GM12878 (cell line): ENCODE data around the gene PARD6B. TPM values are rescaled to one million over a fixed set of nuclear protein-coding genes. Genes with fewer than 3 reads are reported as not detected.
A peak's percentile ranks its signal among the peaks of the same experiment; 100 is the strongest.

Experiments used
- ATAC-seq: fragments of 200-7000 bp; cut with Tn5 transposase; 3 replicates; pipeline ENCODE4 v1.9.1; 2020; ENCODE audit warnings: mild to moderate bottlenecking, moderate library complexity
- BruUV-seq: library from RNA; stranded (reverse); fragments of 400-500 nt; replicated peaks from 2 replicates; lab custom pipeline; 2021; lab: Mats Ljungman, UMichigan
- CTCF ChIA-PET: fragments of 300-600 bp; sonication (Branson Sonifier 250); formaldehyde crosslinking; extraction: SDS; loops from one replicate; lab custom pipeline; 2021; ENCODE audit warnings: inconsistent platforms; lab: Yijun Ruan, JAX
- POLR2A ChIA-PET: fragments of 350-600 bp; formaldehyde crosslinking; extraction: SDS; loops from one replicate; lab custom pipeline; 2021; ENCODE audit warnings: inconsistent platforms; lab: Charles Lee
- RAD21 ChIA-PET: fragments of 300-600 bp; sonication (Branson Sonifier 250); formaldehyde crosslinking; loops from one replicate; lab custom pipeline; 2023; ENCODE audit warnings: antibody characterized with exemption; ENCODE audit not compliant: unreplicated experiment; lab: Charles Lee
- SMC1A ChIA-PET: fragments of 300-600 bp; sonication (Branson Sonifier 250); formaldehyde crosslinking; loops from one replicate; lab custom pipeline; 2023; ENCODE audit not compliant: unreplicated experiment, uncharacterized antibody; lab: Charles Lee
- DNase-seq: peaks from one replicate; pipeline ENCODE4 v3.0.0-alpha.2; 2011; ENCODE audit warnings: low read depth, low spot score
- FAIRE-seq: peaks from 3 replicates; lab custom pipeline; 2011; peaks lifted over from hg19 to GRCh38; lab: Jason Lieb, UNC
- H2AFZ ChIP-seq: 2 replicates; pipeline ENCODE4 v1.6.0; 2011; ENCODE audit warnings: low read depth, low read length, control low read depth; ENCODE audit not compliant: control insufficient read depth
- H3K27ac ChIP-seq: 2 replicates; pipeline ENCODE4 v1.5.1; 2011; ENCODE audit warnings: control low read depth; ENCODE audit not compliant: control insufficient read depth, insufficient read depth
- H3K27me3 ChIP-seq, 2 experiments: replicated peaks in 1 of 2; 2 replicates each; pipeline versions ENCODE4 v1.6.0 to v1.6.1; 2011; ENCODE audit warnings: low read length in 1 of 2; ENCODE audit not compliant: control insufficient read depth in 2 of 2, insufficient read depth in 2 of 2
- H3K36me3 ChIP-seq, 2 experiments: 2 replicates each; pipeline ENCODE4 v1.5.1; 2011; ENCODE audit warnings: low read length in 1 of 2; ENCODE audit not compliant: control insufficient read depth in 2 of 2, insufficient read depth in 2 of 2
- H3K4me1 ChIP-seq: 2 replicates; pipeline ENCODE4 v1.6.1; 2011; ENCODE audit warnings: mild to moderate bottlenecking, low read length, moderate library complexity, mixed read lengths; ENCODE audit not compliant: control insufficient read depth, insufficient read depth
- H3K4me2 ChIP-seq: 2 replicates; pipeline ENCODE4 v1.6.0; 2011; ENCODE audit warnings: control low read depth; ENCODE audit not compliant: control insufficient read depth, insufficient read depth
- H3K4me3 ChIP-seq: fragments of 200-600 bp; sonication (generic); 2 replicates; pipeline ENCODE4 v1.5.1; 2016
- H3K79me2 ChIP-seq: 2 replicates; pipeline ENCODE4 v1.6.0; 2011; ENCODE audit warnings: low read length; ENCODE audit not compliant: control insufficient read depth, insufficient read depth
- H3K9ac ChIP-seq: 2 replicates; pipeline ENCODE4 v1.8.0; 2011; ENCODE audit warnings: low read length, control low read depth, mixed read lengths; ENCODE audit not compliant: control insufficient read depth, insufficient read depth
- H3K9me3 ChIP-seq: replicated peaks from 3 replicates; pipeline ENCODE4 v1.5.1; 2011; ENCODE audit warnings: mild to moderate bottlenecking, low read length; ENCODE audit not compliant: control insufficient read depth, insufficient read depth
- H4K20me1 ChIP-seq: 2 replicates; pipeline ENCODE4 v1.6.0; 2011; ENCODE audit not compliant: control insufficient read depth, insufficient read depth
- BCL3 ChIP-seq: IDR thresholded peaks from 2 replicates; pipeline ENCODE4 v1.6.1; 2011; ENCODE audit warnings: borderline replicate concordance, low read depth, mild to moderate bottlenecking, moderate library complexity, low read length; ENCODE audit not compliant: insufficient read depth, poor library complexity, severe bottlenecking
- BCLAF1 ChIP-seq: fragments of 450-650 bp; IDR thresholded peaks from 2 replicates; pipeline ENCODE4 v1.6.1; 2017; ENCODE audit warnings: antibody characterized with exemption, mild to moderate bottlenecking, moderate library complexity
- BMI1 ChIP-seq: fragments of 450-650 bp; IDR thresholded peaks from 2 replicates; pipeline ENCODE4 v1.6.1; 2016; ENCODE audit warnings: mild to moderate bottlenecking, moderate library complexity, borderline replicate concordance
- CHD2 ChIP-seq: IDR thresholded peaks from 2 replicates; pipeline ENCODE4 v1.6.1; 2011; ENCODE audit warnings: low read depth, low read length, improper control_type of control experiment, borderline replicate concordance
- E4F1 ChIP-seq: fragments of 450-650 bp; IDR thresholded peaks from 2 replicates; pipeline ENCODE4 v1.6.1; 2018; ENCODE audit warnings: borderline replicate concordance, mild to moderate bottlenecking; ENCODE audit not compliant: partially characterized antibody
- EZH2 ChIP-seq: IDR thresholded peaks from 2 replicates; pipeline ENCODE4 v1.6.1; 2012; ENCODE audit warnings: low read depth, mild to moderate bottlenecking, control low read depth, inconsistent platforms, low read length, borderline replicate concordance; ENCODE audit not compliant: control insufficient read depth
- POU2F2 ChIP-seq: IDR thresholded peaks from 3 replicates; pipeline ENCODE4 v1.6.1; 2011; ENCODE audit warnings: low read depth, mild to moderate bottlenecking, low read length, borderline replicate concordance
- RUNX3 ChIP-seq: IDR thresholded peaks from 2 replicates; pipeline ENCODE4 v1.6.1; 2012; ENCODE audit warnings: low read length, inconsistent platforms
- SKIL ChIP-seq: fragments of 450-650 bp; IDR thresholded peaks from 2 replicates; pipeline ENCODE4 v1.6.1; 2017; ENCODE audit warnings: mild to moderate bottlenecking, low read depth, inconsistent platforms; ENCODE audit not compliant: poor library complexity, severe bottlenecking
- WGBS: methylation state at CpG from one replicate; pipeline ENCODE4 v1.1.6; 2016; ENCODE audit warnings: low lambda C conversion rate; ENCODE audit not compliant: insufficient replicate concordance, insufficient coverage; ENCODE audit errors: missing lambda C conversion rate; 5-methylcytosine and 5-hydroxymethylcytosine counted together
- in situ Hi-C: fragments of 300-500 bp; cut with MboI; formaldehyde crosslinking; loops from 9 replicates; pipeline ENCODE4 v1.14.3; 2018; ENCODE audit warnings: mixed read lengths
- intact Hi-C: fragments of 100-400 bp; cut with micrococcal nuclease; formaldehyde crosslinking; loops from one replicate; pipeline ENCODE4 v1.14.2; 2022; ENCODE audit not compliant: unreplicated experiment
- polyA plus RNA-seq, 11 experiments: library from polyadenylated mRNA; depleted of rRNA in 4 of 11; unstranded in 6 of 11; stranded (reverse) in 5 of 11; fragments of >200 nt; fragmentation: Nextera tagmentation in 4 of 11; fragmentation: Illumina TruSeq in 1 of 11; extraction: Ambion mirVana in 4 of 11; extraction: Trizol in 1 of 11; gene quantifications; 1 replicate in 1 of 11; 2 replicates in 10 of 11; pipeline versions ENCODE4 v1.2.1 to v1.2.3, GENCODE V29; 2011 to 2016; ENCODE audit warnings: inconsistent platforms in 2 of 11, missing spikeins in 2 of 11, low read depth in 1 of 11
- total RNA-seq, 4 experiments: library from RNA; depleted of rRNA in 3 of 4; stranded (reverse); fragments of >200 nt in 3 of 4; fragmentation: Illumina TruSeq in 1 of 4; extraction: Trizol in 1 of 4; gene quantifications; 2 replicates each; pipeline versions ENCODE4 v1.2.1 to v1.2.3, GENCODE V29; 2013 to 2021

The PARD6B gene
- total and polyA plus RNA-seq, 10 of the 15 experiments (the other 5 are each of a cell fraction or from before 2014, with no cell fraction given): 0.57 to 4.7 (median 2.0) TPM

- H3K79me2 ChIP-seq: peaks cover 61% of the 10 kb centered on the region
- peaks cover 27% of the 10 kb centered on the region for H3K4me1 ChIP-seq
- SMC1A ChIA-PET: interaction anchor here (3.9 to 8.7 kb wide), 2 partner anchors 19 to 132 kb away, joined by 23 to 119 read pairs; no protein-coding TSS in a partner anchor
Measured at GRCh38 chr20:50797142-50797541, 65.8 kb downstream of the PARD6B start.

More at GRCh38 chr20:50797142-50797541, 65.8 kb downstream of the PARD6B start:
- RAD21 ChIA-PET: interaction anchor here (2.6 to 7.7 kb wide), 3 partner anchors 17 to 132 kb away, joined by 6 to 141 read pairs (median 125); partner anchors contain the start of gene ADNP
- peak overlapping the region; percentile 77 for H3K4me2 ChIP-seq
- H3K36me3 ChIP-seq: 0 out of 4 replicates have a peak, but pooled peaks cover under 1 to 2% of the 10 kb centered on the region in 2 experiments
- H3K4me3 ChIP-seq: peak overlapping the region; percentile 45; the same call in 1 of the 2 replicates
- FAIRE-seq (no peak), ATAC-seq (no peak), DNase-seq (no peak)
- H3K9me3 ChIP-seq: no peaks in the 10 kb centered on the region
- no peak overlapping the region for H2AFZ ChIP-seq
- H3K27ac ChIP-seq: peak overlapping the region; percentile 21; the same call in 1 of the 2 replicates
- intact Hi-C loops (no loop called here), in situ Hi-C loops (no loop called here)
- POLR2A ChIA-PET: interaction anchor here (0.7 to 3.9 kb wide), 3 partner anchors 13 to 140 kb away, joined by 3 to 26 read pairs (median 4); no protein-coding TSS in a partner anchor
- no peaks in the 10 kb centered on the region for H4K20me1 ChIP-seq
- no peaks in the 10 kb centered on the region for H3K27me3 ChIP-seq
- BruUV-seq: TSS peak; percentile 65
- no peak overlapping the region for H3K9ac ChIP-seq
- 34% methylated on average over 4 of the region's 4 CpGs for WGBS
- CTCF ChIA-PET: interaction anchor here (1.2 to 13.7 kb wide), 4 partner anchors 19 to 131 kb away, joined by 4 to 336 read pairs (median 8); partner anchors contain the start of gene ADNP
- TF ChIP-seq RUNX3: no peak
- no peak for TF ChIP-seq E4F1
- TF ChIP-seq POU2F2: no peak
- no peak for TF ChIP-seq BCLAF1
- TF ChIP-seq CHD2: no peak
- no peak for TF ChIP-seq BMI1
- TF ChIP-seq EZH2: no peak
- TF ChIP-seq SKIL: no peak
- TF ChIP-seq BCL3: no peak
